H9 (cell line): Measurements from ENCODE around the gene CSNK1E. TPM values are rescaled to one million over a fixed set of nuclear protein-coding genes. Genes with fewer than 3 reads are reported as not detected.
A peak's percentile ranks its signal among the peaks of the same experiment; 100 is the strongest.

ENCODE experiments used
- DNase-seq: peaks from one replicate; pipeline ENCODE4 v3.0.0-alpha.2; 2017
- H2AFZ ChIP-seq: one replicate; pipeline ENCODE4 v1.6.1; 2013; ENCODE audit warnings: mild to moderate bottlenecking, low read length, control low read depth, moderate library complexity
- H2AK5ac ChIP-seq: 2 replicates; pipeline ENCODE4 v1.6.1; 2013; ENCODE audit warnings: low read length, control low read depth, mixed read lengths; ENCODE audit not compliant: insufficient read length
- H2BK120ac ChIP-seq: one replicate; pipeline ENCODE4 v1.6.1; 2013; ENCODE audit warnings: low read depth, mild to moderate bottlenecking, low read length, control low read depth, inconsistent platforms; ENCODE audit not compliant: poor library complexity, severe bottlenecking
- H2BK12ac ChIP-seq: 2 replicates; pipeline ENCODE4 v1.6.1; 2013; ENCODE audit warnings: low read length, control low read depth, mixed read lengths, low read depth; ENCODE audit not compliant: insufficient read length
- H2BK15ac ChIP-seq: 2 replicates; pipeline ENCODE4 v1.6.1; 2013; ENCODE audit warnings: low read depth, low read length, control low read depth
- H2BK20ac ChIP-seq: one replicate; pipeline ENCODE4 v1.6.1; 2013; ENCODE audit warnings: low read depth, mild to moderate bottlenecking, low read length, control low read depth, inconsistent platforms; ENCODE audit not compliant: poor library complexity, severe bottlenecking
- H2BK5ac ChIP-seq: 2 replicates; pipeline ENCODE4 v1.6.1; 2013; ENCODE audit warnings: low read length, control low read depth, mixed read lengths; ENCODE audit not compliant: insufficient read length
- H3K14ac ChIP-seq: 2 replicates; pipeline ENCODE4 v1.6.1; 2013; ENCODE audit warnings: low read length, control low read depth; ENCODE audit not compliant: insufficient read depth
- H3K18ac ChIP-seq: 2 replicates; pipeline ENCODE4 v1.6.1; 2013; ENCODE audit warnings: low read depth, mild to moderate bottlenecking, mixed read lengths, low read length, control low read depth; ENCODE audit not compliant: insufficient read length
- H3K23ac ChIP-seq: 2 replicates; pipeline ENCODE4 v1.6.1; 2013; ENCODE audit warnings: low read length, control low read depth, mixed read lengths, low read depth; ENCODE audit not compliant: insufficient read length
- H3K23me2 ChIP-seq: 2 replicates; pipeline ENCODE4 v1.6.1; 2013; ENCODE audit warnings: low read depth, mild to moderate bottlenecking, mixed read lengths, low read length, control low read depth; ENCODE audit not compliant: insufficient read length, poor library complexity, severe bottlenecking
- H3K27ac ChIP-seq: 2 replicates; pipeline ENCODE4 v1.5.1; 2013; ENCODE audit warnings: low read length, control low read depth, mixed read lengths, low read depth; ENCODE audit not compliant: insufficient read length
- H3K27me3 ChIP-seq: 2 replicates; pipeline ENCODE4 v1.6.1; 2013; ENCODE audit warnings: low read length, control low read depth, inconsistent platforms; ENCODE audit not compliant: insufficient read depth
- H3K4ac ChIP-seq: 2 replicates; pipeline ENCODE4 v1.6.1; 2013; ENCODE audit warnings: low read depth, mild to moderate bottlenecking, control low read depth, inconsistent platforms, low read length, moderate library complexity
- H3K4me1 ChIP-seq: 2 replicates; pipeline ENCODE4 v1.6.1; 2013; ENCODE audit warnings: low read length, control low read depth, inconsistent platforms; ENCODE audit not compliant: insufficient read depth
- H3K4me2 ChIP-seq: 2 replicates; pipeline ENCODE4 v1.6.1; 2013; ENCODE audit warnings: low read length, control low read depth, mixed read lengths; ENCODE audit not compliant: insufficient read length, insufficient read depth
- H3K56ac ChIP-seq: 2 replicates; pipeline ENCODE4 v1.6.1; 2013; ENCODE audit warnings: low read depth, mild to moderate bottlenecking, mixed read lengths, low read length, control low read depth; ENCODE audit not compliant: insufficient read length
- H3K79me1 ChIP-seq: 2 replicates; pipeline ENCODE4 v1.6.1; 2013; ENCODE audit warnings: low read depth, mild to moderate bottlenecking, moderate library complexity, low read length, control low read depth, inconsistent platforms; ENCODE audit not compliant: insufficient read depth, poor library complexity, severe bottlenecking
- H3K79me2 ChIP-seq: 2 replicates; pipeline ENCODE4 v1.6.1; 2013; ENCODE audit warnings: low read length, control low read depth, inconsistent platforms; ENCODE audit not compliant: insufficient read depth
- H3K9ac ChIP-seq: 2 replicates; pipeline ENCODE4 v1.6.1; 2013; ENCODE audit warnings: low read length, control low read depth, mixed read lengths; ENCODE audit not compliant: insufficient read length; ENCODE audit errors: extremely low read depth
- H3K9me3 ChIP-seq: one replicate; pipeline ENCODE4 v1.6.1; 2013; ENCODE audit warnings: low read depth, low read length, inconsistent platforms; ENCODE audit not compliant: control insufficient read depth
- H3T11ph ChIP-seq: one replicate; pipeline ENCODE4 v1.6.1; 2013; ENCODE audit warnings: mild to moderate bottlenecking, low read length, control low read depth, inconsistent platforms
- H4K20me1 ChIP-seq: one replicate; pipeline ENCODE4 v1.6.1; 2013; ENCODE audit not compliant: control insufficient read depth, insufficient read length, insufficient read depth
- H4K5ac ChIP-seq: 2 replicates; pipeline ENCODE4 v1.6.1; 2013; ENCODE audit warnings: low read depth, mild to moderate bottlenecking, mixed read lengths, low read length, control low read depth; ENCODE audit not compliant: insufficient read length
- H4K8ac ChIP-seq: replicated peaks from 2 replicates; pipeline ENCODE4 v1.6.1; 2013; ENCODE audit warnings: low read length, control low read depth, mixed read lengths, low read depth; ENCODE audit not compliant: insufficient read length
- H4K91ac ChIP-seq: 2 replicates; pipeline ENCODE4 v1.6.1; 2013; ENCODE audit warnings: low read depth, mild to moderate bottlenecking, moderate library complexity, mixed read lengths, low read length, control low read depth; ENCODE audit not compliant: insufficient read length
- H3K27ac Mint-ChIP-seq, 3 experiments: 2 replicates in 2 of 3; 3 replicates in 1 of 3; pipeline ENCODE4 v1.8.0; 2020 to 2021; ENCODE audit warnings: mixed read lengths in 3 of 3, mild to moderate bottlenecking in 1 of 3, moderate library complexity in 1 of 3
- H3K27me3 Mint-ChIP-seq: 2 replicates; pipeline ENCODE4 v1.8.0; 2021; ENCODE audit warnings: low read depth, mild to moderate bottlenecking, moderate library complexity, mixed read lengths
- H3K36me3 Mint-ChIP-seq, 3 experiments: 2 replicates in 2 of 3; 3 replicates in 1 of 3; pipeline ENCODE4 v1.8.0; 2020 to 2021; ENCODE audit warnings: low read depth in 3 of 3, mixed read lengths in 3 of 3; ENCODE audit not compliant: insufficient read depth in 1 of 3
- H3K4me1 Mint-ChIP-seq, 2 experiments: 2 replicates each; pipeline ENCODE4 v1.8.0; 2020; ENCODE audit warnings: mixed read lengths in 2 of 2
- H3K4me3 Mint-ChIP-seq, 2 experiments: 2 replicates in 1 of 2; 3 replicates in 1 of 2; pipeline ENCODE4 v1.8.0; 2020 to 2021; ENCODE audit warnings: mild to moderate bottlenecking in 2 of 2, mixed read lengths in 2 of 2, moderate library complexity in 1 of 2
- H3K9me3 Mint-ChIP-seq, 2 experiments: 2 replicates in 1 of 2; 3 replicates in 1 of 2; pipeline ENCODE4 v1.8.0; 2020; ENCODE audit warnings: mild to moderate bottlenecking in 2 of 2, mixed read lengths in 2 of 2, moderate library complexity in 1 of 2
- CTCF ChIP-seq: fragments of 200-600 bp; sonication (generic); conservative IDR thresholded peaks from 3 replicates; pipeline ENCODE4 v1.8.0; 2021; ENCODE audit warnings: antibody characterized with exemption, mild to moderate bottlenecking
- WGBS: extraction: QIAGEN DNeasy Blood & Tissue Kit; methylation state at CpG from one replicate; pipeline ENCODE4 v1.1.7; 2013; ENCODE audit warnings: missing lambda C conversion rate, low lambda C conversion rate, mixed read lengths; ENCODE audit not compliant: insufficient read length; ENCODE audit errors: extremely low coverage; 5-methylcytosine and 5-hydroxymethylcytosine counted together
- total RNA-seq: library from RNA; stranded (reverse); gene quantifications from 2 replicates; pipeline ENCODE4 v1.2.1, GENCODE V29; 2021

Gene CSNK1E
- total RNA-seq, 1 experiment from 2014 or later, result 236 TPM

- Histone ChIP-seq H3K4me2 (no peak overlapping the region), H2AFZ (no peak overlapping the region), H2BK120ac (no peak overlapping the region), H2BK15ac (no peak overlapping the region), H2BK5ac (no peak overlapping the region), H3K56ac (no peak overlapping the region), H3K9me3 (no peaks in the 10 kb centered on the region), H3K4me1 (no peaks in the 10 kb centered on the region), H3K14ac (no peak overlapping the region), H3K27me3 (no peaks in the 10 kb centered on the region), H4K20me1 (peaks cover 2% of the 10 kb centered on the region), H3K4ac (no peak overlapping the region), H2BK20ac (no peak overlapping the region), H3K18ac (no peak overlapping the region), H3K9ac (no peak overlapping the region), H3K23ac (no peak overlapping the region), H4K8ac (no peak overlapping the region), H3T11ph (no peak overlapping the region), H3K23me2 (no peaks in the 10 kb centered on the region), H3K79me1 (no peaks in the 10 kb centered on the region), H3K79me2 (no peaks in the 10 kb centered on the region), H2AK5ac (no peak overlapping the region), H4K5ac (no peak overlapping the region), H2BK12ac (no peak overlapping the region), H4K91ac (no peak overlapping the region), H3K27ac (no peak overlapping the region)
- H3K36me3 Mint-ChIP-seq, result peaks cover 58 to 94% (median 91%) of the 10 kb centered on the region in 3 experiments
- no peak for DNase-seq
- peaks cover 0 to 12% of the 10 kb centered on the region in 2 experiments; a peak in 2 of 4 replicates for H3K4me1 Mint-ChIP-seq
- TF ChIP-seq CTCF, result no peak
- no CpG with 5 or more reads among the region's 4 CpGs for WGBS
- H3K27me3 Mint-ChIP-seq, result no peaks in the 10 kb centered on the region
- peak overlapping the region in 1 of 2 experiments; percentile 26; a peak in 1 of 5 replicates for H3K4me3 Mint-ChIP-seq
- H3K27ac Mint-ChIP-seq, result 0 out of 7 replicates have a peak overlapping the region, but pooled peaks of 1 of the 3 experiments have one; percentile 16
- H3K9me3 Mint-ChIP-seq, result no peaks in the 10 kb centered on the region
Observed at GRCh38 chr22:38296372-38296771, 20.9 kb downstream of the CSNK1E start.
